ENCODE data around the gene MS4A4A.

GRCh38 chr11:60257956-60258722 lies 22.3 kb upstream of the MS4A4A start:
- TF ChIP-seq EZH2 (IDR thresholded peaks at IDR 0.05; ENCODE audit: borderline replicate concordance, low read depth, low read length, severe bottlenecking) (no peak), CTCF (IDR thresholded peaks at IDR 0.05; ENCODE audit: borderline replicate concordance, extremely low read depth, low read length, poor library complexity, severe bottlenecking) (no peak)
